HG03196 (cell line): ENCODE data around the gene CLEC10A.
"Not testable (repeated sequence)": the region's sequence is repeated elsewhere in the genome, so short reads cannot be mapped to it uniquely, and the experiment has no call there.

Experiments
- ATAC-seq: cut with Tn5 transposase; IDR thresholded peaks from one replicate; pipeline ENCODE4 v1.9.1; 2021; ENCODE audit not compliant: unreplicated experiment

CLEC10A gene

GRCh38 chr17:7108981-7109380 is 28.9 kb upstream of the CLEC10A start:
- ATAC-seq: no peak

DNA sequence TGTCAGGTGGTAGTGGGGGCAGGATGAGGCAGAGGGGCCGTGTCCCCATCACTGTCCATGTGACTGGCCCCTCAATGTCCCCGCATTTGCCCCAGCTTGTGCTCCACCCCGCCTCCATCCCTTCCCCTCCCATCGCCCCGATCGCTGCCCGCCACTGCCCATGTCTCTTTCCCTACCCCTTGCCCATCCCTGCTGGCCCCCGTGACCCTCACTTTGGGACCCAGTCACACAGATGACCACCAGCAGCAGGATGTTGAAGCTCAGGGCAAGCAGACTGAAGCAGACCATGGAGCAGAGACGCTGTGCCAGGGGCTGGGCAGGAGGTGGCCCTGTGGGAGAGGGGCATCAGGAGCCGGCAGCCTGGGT is 28.5 kb upstream of the CLEC10A start:
- ATAC-seq: no peak

DNA sequence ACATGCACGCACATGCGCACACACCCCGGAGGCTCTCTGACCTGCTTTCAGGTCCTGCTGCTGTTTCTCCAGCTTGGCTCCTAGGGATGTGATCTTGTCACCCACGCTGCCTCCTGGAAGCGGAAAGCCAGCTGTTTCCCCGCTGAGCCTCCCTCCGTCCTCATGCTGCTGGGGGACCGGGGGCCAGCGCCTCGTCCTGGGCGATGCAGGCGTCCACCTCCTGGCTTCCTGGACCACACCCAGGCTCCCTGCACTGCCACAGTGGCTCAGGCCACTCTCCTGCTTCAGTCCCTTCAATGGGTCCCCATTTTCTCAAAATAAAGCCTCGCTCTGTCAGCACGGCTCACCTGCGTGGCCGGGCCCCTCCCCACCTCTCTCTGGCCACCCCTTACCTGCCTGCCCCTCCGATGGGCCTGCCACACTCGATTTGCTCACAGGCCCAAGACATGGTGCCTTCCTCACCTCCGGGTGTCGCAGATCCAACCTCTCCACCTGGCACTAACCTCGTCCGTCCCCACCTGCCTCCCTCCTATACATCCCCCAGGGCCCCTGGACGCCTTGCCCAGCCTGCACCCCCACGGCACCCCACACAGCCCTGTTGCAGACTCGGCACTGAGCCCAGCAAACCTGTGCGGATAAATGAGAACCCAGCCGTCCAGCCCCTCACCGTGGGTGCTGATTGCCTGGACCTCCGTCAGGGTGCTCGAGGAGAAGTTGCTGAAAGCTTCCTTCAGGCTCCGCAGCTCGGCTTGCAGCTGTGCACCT is 27.9 kb upstream of the CLEC10A start:
- ATAC-seq: no peak

- ATAC-seq: no peak
Measured at GRCh38 chr17:7107012-7107754, 27.1 kb upstream of the CLEC10A start.

DNA sequence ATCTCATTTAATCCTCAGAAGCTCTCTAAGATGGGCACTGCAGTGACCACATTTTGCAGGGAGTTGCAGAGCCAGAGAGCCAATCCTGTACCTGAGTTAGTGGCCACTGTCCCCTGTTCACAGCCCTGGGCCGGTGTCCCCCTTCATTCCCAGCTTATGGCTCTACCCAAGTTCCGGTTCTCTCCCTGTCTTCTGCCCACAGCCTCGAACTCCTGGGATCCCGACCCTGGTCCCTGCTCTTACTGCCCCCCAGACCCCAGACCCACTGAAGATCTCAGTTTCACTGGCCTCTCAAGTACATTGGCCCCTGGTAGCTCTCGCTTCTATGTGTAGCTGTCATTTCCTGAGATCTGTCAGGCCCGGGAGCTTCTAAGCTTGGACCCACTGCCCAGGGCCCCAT is 22.4 kb upstream of the CLEC10A start:
- no peak for ATAC-seq

- ATAC-seq: no peak
Measured at GRCh38 chr17:7101531-7101930, 21.5 kb upstream of the CLEC10A start.

DNA sequence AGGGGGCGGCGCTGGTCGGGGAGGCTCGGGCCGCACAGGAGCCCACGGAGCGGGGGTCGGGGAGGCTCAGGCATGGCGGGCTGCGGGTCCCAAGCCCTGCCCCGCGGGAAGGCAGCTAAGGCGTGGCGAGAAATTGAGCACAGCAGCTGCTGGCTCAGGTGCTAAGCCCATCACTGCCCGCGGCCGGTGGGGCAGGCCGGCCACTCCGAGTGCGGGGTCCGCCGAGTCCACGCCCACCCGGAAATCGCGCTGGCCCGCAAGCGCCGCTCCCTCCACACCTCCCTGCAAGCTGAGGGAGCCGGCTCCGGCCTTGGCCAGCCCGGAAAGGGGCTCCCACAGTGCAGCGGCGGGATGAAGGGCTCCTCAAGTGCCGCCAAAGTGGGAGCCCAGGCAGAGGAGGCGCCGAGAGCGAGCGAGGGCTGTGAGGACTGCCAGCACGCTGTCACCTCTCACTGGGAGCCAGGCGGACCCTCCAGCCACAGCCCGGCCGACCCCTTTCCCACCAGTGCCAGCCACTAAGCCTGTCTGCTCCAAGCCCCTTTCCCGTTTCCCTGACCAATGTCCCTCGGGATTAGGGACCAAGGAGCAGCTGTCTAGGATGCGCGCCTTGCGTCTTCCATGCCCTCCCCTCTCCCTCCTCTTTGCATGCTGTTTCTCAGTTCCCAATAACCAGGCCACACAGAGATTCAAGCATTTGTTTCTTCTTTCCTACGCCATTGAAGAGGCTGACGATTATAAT is 20.8 kb upstream of the CLEC10A start:
- ATAC-seq: not testable (repeated sequence)

DNA sequence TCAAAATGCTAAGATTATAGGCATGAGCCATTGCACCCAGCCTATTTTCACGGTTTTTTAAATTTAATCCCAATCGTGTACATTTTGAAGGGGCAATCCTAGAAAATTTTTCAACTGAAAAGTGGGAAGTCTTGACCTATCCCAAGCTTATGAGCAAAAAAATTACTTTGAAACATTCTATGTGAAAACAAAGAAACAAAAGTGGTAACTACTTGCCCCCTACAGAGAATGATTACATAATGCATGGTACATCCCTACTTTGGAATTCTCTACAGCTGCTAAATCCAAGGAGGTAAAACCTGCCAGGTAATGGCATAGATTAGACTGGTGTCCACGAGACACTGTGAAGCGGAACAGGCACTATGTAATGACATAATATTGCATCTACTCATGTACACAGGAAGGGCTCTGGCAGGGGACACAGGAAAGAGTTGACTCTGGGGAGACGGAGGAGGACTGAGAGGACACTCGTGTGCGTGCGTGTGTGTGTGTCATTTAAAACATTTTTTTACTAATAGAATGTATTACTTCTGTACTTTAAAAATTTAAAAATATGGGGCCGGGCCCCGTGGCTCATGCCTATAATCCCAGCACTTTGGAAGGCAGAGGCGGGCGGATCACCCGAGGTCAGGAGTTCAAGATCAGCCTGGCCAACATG is 18.9 kb upstream of the CLEC10A start:
- ATAC-seq: no peak

GRCh38 chr17:7097940-7098339 is 17.9 kb upstream of the CLEC10A start:
- no peak for ATAC-seq

DNA sequence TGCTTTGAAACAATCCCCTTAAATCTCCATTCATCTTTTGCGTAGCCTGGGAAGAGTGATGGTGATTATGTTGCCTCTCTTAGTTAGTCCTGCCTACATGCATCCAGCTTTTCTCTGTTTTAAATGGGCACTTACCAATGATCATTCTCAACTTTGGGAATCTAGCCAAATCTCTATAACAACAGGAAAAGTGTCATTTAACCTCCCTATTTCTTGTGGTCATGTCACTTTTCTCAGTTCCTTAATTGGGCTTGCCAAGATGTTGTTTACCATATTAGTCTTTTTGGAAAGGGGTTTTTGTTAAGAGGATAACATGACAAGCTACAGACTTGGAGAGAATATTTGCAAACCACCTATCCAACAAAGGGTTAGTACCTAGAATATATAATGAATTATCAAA is 15.6 kb upstream of the CLEC10A start:
- ATAC-seq: no peak

DNA sequence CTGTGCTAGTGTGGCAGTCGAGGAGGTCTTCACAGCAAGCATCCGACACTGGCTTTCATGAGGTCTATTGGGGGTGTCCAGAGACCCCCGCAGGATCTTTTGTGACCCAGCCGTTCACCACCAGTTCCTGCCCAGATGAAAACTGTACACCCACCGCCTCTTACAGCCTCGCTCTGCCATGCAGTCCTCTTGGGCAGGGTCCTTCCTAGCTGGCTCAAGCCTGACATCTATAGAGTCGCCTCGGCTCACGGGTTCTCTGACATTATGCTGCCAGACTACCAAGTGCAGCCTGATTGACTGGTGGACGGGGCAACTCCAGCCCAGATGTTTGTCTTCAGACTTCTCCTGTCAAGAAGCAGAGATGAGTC is 14.6 kb upstream of the CLEC10A start:
- ATAC-seq: no peak

DNA sequence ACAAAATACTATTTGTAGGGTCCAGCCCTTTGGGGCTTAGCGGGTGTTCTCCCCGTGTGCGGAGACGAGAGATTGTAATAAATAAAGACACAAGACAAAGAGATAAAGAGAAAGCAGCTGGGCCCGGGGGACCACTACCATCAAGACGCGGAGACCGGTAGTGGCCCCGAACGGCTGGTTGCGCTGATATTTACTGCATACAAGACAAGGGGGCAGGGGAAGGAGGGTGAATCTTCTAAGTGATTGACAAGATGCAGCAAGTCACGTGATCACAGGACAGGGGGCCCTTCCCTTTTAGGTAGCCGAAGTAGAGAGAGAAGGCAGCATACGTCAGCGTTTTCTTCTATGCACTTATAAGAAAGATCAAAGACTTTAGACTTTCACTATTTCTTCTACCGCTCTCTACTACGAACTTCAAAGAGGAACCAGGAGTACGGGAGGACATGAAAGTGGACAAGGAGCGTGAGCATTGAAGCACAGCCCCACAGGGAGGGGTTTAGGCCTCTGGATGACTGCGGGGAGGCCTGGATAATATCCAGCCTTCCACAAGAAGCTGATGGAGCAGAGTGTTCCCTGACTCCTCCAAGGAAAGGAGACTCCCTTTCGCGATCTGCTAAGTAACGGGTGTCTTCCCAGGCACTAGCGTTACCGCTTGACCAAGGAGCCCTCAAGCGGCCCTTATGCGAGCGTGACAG is 11.4 kb upstream of the CLEC10A start:
- ATAC-seq: not testable (repeated sequence)

GRCh38 chr17:7089570-7089969 is 9.5 kb upstream of the CLEC10A start:
- not testable (repeated sequence) for ATAC-seq

DNA sequence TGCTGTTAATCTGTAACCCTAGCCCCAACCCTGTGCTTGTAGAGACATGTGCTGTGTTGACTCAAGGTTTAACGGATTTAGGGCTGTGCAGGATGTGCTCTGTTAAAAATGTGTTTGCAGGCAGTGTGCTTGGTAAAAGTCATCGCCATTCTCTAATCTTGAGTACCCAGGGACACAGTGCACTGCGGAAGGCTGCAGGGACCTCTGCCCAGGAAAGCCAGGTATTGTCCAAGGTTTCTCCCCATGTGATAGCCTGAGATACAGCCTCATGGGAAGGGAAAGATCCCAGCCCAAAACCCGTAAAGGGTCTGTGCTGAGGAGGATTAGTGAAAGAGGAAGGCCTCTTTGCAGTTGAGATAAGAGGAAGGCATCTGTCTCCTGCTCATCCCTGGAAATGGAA is 8.4 kb upstream of the CLEC10A start:
- not testable (repeated sequence) for ATAC-seq

DNA sequence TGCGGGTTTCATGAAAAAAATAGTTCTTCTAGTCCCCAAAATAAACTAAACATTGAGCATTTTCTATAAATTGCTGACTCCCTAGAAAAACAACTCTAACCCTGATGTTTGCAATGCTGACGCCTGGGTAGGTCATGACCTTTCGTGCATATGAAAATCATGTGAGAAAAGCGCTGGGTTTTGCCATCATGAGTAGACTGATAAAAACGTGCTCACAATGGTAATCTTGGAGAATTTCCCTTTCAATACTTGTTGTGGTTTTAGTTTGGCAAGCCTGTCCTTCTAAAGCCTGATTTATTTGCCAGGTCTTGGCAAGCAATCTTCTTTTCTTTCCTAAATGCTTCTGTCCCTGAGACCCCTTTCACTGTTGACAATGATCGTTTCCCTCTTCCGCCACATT is 4.0 kb upstream of the CLEC10A start:
- ATAC-seq: no peak

DNA sequence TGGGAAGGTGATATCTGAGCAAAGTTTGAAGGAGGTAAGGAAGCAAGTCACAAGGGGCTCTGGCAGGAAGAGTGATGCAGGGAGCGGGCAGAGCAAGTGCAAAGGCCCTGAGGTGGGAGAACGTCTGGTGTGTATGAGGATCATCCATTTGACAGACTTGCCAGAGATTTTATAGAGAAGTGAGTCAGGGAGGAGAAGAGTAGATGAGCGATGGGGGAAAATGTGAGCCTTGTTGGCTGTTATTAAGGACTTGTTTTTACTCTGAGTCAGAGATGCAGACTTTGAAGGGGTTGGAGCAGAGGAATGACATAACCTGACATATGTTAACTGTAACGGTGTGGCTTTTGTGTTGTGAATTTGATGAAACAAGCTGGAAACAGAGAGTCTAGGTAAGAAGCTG is 3.5 kb upstream of the CLEC10A start:
- ATAC-seq: no peak

DNA sequence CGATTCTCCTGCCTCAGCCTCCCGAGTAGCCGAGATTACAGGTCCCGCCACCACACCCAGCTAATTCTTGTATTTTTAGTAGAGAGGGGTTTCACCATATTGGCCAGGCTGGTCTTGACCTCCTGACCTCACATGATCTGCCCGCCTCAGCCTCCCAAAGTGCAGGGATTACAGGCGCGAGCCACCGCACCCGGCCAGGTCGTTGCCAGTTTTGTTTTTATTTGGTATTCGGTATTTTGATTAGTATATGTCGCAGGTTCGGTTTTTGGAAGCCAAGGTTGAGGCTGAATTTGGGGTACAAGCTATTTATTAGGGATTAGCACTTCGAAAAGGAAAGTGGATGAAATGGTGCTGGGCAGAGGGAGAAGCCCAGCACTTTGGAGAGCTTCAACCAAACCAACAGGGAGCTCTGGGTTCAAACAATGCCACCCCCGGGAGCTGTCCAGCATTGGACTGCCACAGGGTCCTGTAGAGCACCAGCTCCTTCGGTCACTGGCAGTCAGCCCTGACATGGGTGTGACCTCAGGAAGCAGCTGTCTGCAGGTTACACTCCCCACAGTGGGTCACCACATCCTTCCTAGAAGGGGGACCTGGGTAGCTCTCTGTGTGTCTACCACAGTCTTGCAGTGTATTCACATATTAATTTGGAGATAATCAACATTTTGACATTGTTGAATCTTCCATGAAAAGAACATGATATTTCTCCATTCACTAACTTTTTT is 1.5 kb upstream of the CLEC10A start:
- no peak for ATAC-seq

- ATAC-seq: no peak
Measured at GRCh38 chr17:7080456-7081041, 498 bp upstream of the CLEC10A start.

- no peak for ATAC-seq
Measured at GRCh38 chr17:7078711-7079110, 1.3 kb downstream of the CLEC10A start.
